Measurements from ENCODE around the gene CAPG. TPM values are rescaled to one million over a fixed set of nuclear protein-coding genes. Genes with fewer than 3 reads are reported as not detected.

Gene CAPG
- total RNA-seq, 1 donor from 2014 or later: 3.5 TPM

DNA sequence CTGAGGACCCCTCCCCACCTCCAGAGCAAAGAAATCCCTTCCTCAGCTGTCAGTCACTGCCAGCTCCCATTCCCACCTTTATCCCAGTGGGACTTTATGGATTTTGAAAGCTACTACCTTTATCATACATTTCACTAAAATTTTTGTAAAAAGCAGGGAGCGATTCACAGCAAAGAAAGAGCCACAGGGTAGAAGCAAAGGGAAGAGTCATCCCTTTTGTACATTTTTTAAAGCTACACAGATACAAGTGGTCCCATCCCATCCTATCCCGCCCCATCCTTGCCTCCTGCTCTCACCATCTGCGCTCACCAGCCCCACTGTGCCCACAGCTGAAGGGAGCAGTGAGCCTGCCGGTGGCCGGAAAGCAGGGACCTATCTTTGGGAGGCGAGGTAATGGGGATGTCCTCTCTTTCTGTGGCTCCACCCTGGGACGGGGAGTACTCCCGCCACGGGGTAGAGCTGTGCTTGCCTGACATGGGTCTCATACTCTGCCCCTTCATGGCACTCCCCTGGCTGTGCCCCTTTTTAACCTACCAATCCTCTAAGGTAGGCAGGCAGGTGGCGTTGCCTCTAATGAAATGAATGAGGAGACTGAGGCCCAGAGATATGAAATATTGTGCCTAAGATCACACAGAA is 21.5 kb upstream of the CAPG start:
- no peaks in the 10 kb centered on the region for H3K36me3 ChIP-seq
- H3K27ac ChIP-seq (replicated peaks): peak overlapping the region; percentile 16
- no peak overlapping the region for H3K4me3 ChIP-seq
- intact Hi-C loops (cut with micrococcal nuclease): no loop called here
- H3K27me3 ChIP-seq (ENCODE audit: low read depth): no peaks in the 10 kb centered on the region
- H3K9me3 ChIP-seq (replicated peaks): no peaks in the 10 kb centered on the region
- TF ChIP-seq, protein P1, sequence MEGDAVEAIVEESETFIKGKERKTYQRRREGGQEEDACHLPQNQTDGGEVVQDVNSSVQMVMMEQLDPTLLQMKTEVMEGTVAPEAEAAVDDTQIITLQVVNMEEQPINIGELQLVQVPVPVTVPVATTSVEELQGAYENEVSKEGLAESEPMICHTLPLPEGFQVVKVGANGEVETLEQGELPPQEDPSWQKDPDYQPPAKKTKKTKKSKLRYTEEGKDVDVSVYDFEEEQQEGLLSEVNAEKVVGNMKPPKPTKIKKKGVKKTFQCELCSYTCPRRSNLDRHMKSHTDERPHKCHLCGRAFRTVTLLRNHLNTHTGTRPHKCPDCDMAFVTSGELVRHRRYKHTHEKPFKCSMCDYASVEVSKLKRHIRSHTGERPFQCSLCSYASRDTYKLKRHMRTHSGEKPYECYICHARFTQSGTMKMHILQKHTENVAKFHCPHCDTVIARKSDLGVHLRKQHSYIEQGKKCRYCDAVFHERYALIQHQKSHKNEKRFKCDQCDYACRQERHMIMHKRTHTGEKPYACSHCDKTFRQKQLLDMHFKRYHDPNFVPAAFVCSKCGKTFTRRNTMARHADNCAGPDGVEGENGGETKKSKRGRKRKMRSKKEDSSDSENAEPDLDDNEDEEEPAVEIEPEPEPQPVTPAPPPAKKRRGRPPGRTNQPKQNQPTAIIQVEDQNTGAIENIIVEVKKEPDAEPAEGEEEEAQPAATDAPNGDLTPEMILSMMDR (IDR thresholded peaks at IDR 0.05; ENCODE audit: borderline replicate concordance): no peak
- no peak for DNase-seq
- H3K4me1 ChIP-seq: peaks cover 37% of the 10 kb centered on the region

DNA sequence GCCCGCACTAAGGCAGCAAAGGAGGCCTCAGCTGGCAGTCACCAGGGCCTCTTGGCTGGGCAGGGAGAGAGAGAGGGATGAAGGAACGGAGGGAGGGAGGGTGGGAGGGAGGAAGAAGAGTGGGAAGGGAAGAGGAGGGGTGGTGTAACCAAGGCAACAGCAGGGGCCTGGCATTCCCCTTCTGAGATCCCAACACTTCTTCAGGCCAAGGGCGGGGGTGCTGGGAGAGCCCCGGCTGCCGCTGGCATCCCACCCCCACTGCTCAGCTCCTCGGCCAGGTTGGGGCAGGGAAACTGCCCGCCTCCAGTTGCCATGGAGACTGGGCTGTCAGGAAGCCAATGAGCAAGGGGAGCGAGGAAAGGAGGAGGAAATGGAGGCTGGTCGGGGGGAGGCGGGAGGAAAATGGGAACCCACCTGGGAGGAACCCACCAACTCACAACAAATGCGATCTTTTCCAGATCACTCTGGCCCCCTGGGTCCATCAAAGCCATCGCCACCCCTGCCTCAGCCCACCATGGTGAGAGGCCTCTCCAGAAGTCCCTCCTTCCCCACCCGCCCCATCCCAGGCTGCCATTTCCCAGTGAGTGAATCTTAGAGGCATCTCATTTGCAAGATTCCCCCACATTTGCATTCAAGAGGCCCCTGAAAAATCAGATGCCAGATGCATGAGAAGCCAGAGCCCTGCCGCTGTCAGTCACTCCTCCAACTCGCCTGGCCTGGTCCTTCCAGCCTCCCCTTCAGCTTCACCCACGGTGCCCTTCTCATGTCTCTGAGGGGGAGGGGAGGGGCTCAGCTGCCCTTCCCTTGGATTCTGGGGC is 20.8 kb upstream of the CAPG start:
- no peaks in the 10 kb centered on the region for H3K9me3 ChIP-seq (replicated peaks)
- H3K4me1 ChIP-seq: peaks cover 31% of the 10 kb centered on the region
- no peaks in the 10 kb centered on the region for H3K36me3 ChIP-seq
- no peak for DNase-seq
- intact Hi-C loops (cut with micrococcal nuclease): no loop called here
- TF ChIP-seq, protein P1 (IDR thresholded peaks at IDR 0.05; ENCODE audit: borderline replicate concordance): no peak
- H3K27ac ChIP-seq (replicated peaks): no peak overlapping the region
- no peak overlapping the region for H3K4me3 ChIP-seq
- H3K27me3 ChIP-seq (ENCODE audit: low read depth): no peaks in the 10 kb centered on the region

DNA sequence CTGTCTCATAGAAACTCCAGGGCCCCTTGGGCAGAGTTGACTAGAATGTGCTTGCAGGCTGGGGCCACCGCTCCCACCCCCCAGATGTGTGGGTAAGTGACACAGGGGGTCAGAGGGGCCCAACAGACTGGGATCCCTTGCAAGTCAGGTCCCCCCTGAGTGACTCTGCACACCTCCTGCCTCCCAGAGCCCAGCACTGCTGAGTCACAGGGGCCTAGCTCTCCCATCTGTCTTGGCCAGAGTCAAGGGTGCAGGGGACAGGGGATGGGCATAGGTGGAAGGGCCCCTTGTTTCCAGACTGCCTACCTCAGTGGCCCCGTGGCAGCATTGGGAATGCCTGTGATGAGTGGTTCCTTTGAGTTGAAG is 19.7 kb upstream of the CAPG start:
- H3K36me3 ChIP-seq: no peaks in the 10 kb centered on the region
- H3K4me1 ChIP-seq: peaks cover 20% of the 10 kb centered on the region
- H3K27me3 ChIP-seq (ENCODE audit: low read depth): no peaks in the 10 kb centered on the region
- no peak overlapping the region for H3K4me3 ChIP-seq
- intact Hi-C loops (cut with micrococcal nuclease): no loop called here
- DNase-seq: no peak
- H3K27ac ChIP-seq (replicated peaks): no peak overlapping the region
- TF ChIP-seq, protein P1 (IDR thresholded peaks at IDR 0.05; ENCODE audit: borderline replicate concordance): no peak
- H3K9me3 ChIP-seq (replicated peaks): no peaks in the 10 kb centered on the region

DNA sequence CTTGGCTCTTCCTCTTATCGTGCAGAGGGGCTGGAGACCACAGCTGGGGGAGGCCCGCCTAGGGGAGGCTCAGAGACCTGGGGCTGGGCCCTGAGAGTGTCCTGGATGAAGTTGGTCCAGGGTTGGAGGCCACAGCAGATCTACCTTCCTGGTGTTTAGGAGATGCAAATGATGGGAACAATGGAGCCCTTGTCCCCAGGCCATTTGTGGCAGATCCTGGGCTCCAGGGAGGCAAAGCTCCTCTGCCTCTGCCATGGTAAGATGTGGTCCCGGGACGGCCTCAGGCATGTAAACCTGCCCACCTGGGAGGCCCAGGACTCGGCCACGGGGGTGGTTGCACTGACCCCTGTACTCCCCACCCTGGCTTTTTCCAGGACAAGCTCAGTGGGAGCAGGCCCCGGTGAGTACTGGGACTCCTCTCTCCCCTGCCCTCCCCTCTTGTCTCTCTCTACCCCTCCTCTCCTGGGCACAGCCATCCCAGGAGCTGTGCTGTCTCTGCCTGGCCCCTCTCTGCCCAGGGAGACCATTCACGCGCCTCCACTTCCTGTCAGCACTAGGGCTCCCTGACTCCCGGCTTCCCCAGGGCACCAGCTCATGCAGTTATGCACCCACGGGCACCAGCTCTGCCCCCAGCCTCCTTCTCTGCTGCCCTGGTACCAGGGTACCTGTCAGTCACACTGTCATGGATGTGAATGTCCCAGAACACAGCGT is 19.2 kb upstream of the CAPG start:
- H3K36me3 ChIP-seq: no peaks in the 10 kb centered on the region
- DNase-seq: no peak
- intact Hi-C loops (cut with micrococcal nuclease): no loop called here
- no peaks in the 10 kb centered on the region for H3K9me3 ChIP-seq (replicated peaks)
- TF ChIP-seq, protein P1 (IDR thresholded peaks at IDR 0.05; ENCODE audit: borderline replicate concordance): no peak
- peaks cover 15% of the 10 kb centered on the region for H3K4me1 ChIP-seq
- H3K27ac ChIP-seq (replicated peaks): no peak overlapping the region
- no peaks in the 10 kb centered on the region for H3K27me3 ChIP-seq (ENCODE audit: low read depth)
- H3K4me3 ChIP-seq: no peak overlapping the region

DNA sequence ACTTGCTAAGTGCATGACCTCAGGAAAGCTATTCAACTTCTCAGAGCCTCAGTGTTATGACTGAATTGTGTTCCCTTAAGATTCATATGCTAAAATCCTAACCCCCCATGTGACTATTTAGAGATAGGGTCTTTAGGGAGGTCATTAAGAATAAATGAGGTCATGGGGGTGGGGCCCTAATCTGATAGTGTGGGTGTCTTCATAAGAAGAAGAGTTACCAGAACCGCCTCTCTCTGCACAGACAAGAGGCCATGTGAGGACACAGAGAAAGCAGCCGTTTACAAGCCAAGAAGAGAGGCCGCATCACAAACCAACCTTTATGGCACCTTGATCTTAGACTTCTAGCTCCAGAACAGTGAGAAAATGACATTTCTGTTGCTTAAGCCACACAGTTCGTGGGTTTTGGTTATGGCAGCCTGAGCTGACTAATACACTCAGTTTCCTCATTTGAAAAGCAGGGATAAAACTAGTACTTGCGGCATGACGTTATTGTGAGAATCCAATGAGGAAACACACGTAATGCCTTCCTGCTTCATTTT is 18.2 kb upstream of the CAPG start:
- Histone ChIP-seq H3K9me3 (replicated peaks) (no peaks in the 10 kb centered on the region), H3K27me3 (ENCODE audit: low read depth) (no peaks in the 10 kb centered on the region), H3K36me3 (no peaks in the 10 kb centered on the region), H3K4me1 (peaks cover 5% of the 10 kb centered on the region), H3K27ac (replicated peaks) (no peak overlapping the region), H3K4me3 (no peak overlapping the region)
- TF ChIP-seq, protein P1 (IDR thresholded peaks at IDR 0.05; ENCODE audit: borderline replicate concordance): no peak
- intact Hi-C loops (cut with micrococcal nuclease): no loop called here
- no peak for DNase-seq

Measured in left ventricle myocardium inferior (tissue), 1 donor.